Measurements from ENCODE around the gene PC. TPM values are rescaled to one million over a fixed set of nuclear protein-coding genes. Genes with fewer than 3 reads are reported as not detected.

Gene PC
- total and polyA plus RNA-seq, 9 donors: 4.2 to 27.5 (median 14.7) TPM

DNA sequence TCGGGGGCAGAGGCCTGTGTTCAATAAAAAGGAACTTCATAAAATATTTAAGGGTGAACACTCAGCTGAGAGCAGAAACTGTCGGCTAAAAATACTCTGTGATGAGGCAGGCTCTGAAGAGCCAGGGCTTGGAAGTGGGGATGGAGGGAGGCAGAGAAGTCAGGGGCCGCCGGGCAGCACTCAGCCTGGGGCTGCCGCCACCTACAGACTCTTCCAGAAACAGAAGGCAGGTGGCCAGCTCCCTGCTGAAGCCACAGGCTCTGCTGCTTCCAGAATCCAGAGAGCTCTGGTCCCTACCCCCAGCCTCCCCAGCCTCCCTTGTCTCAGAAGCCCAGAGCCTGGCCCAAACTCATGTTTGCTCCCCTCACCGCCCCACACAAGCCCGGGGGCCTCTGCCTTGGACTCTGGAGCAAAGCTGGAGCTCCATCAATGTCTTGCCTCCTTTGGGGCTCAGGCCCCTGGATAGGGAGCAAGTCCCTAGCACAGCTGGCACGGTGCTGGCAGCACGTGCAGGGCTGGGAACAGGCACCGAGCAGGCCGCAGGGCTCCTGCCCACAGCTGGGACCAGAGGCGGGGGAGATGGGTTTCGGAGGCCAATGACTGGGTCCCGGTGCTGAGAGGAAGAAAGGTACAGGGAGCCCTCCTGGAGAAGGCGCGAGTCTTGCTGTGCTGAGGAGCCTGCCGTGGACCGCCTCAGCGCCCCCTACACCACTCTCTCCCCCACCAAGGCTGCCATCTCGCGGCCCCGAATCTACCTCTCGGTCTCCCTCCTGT, 93.1 kb downstream of the PC start:
- DNase-seq: no peak
- WGBS, 3 donors: 85 to 88% (median 86%) methylated on average over 23 of the region's 23 CpGs
- Histone ChIP-seq H3K36me3 (no peaks in the 10 kb centered on the region), H3K27me3 (no peaks in the 10 kb centered on the region), H3K4me1 (ENCODE audit: insufficient read depth) (no peaks in the 10 kb centered on the region), H3K4me3 (no peak overlapping the region), H3K27ac (no peak overlapping the region), H3K9me3 (no peaks in the 10 kb centered on the region)
- TF ChIP-seq, protein P1, sequence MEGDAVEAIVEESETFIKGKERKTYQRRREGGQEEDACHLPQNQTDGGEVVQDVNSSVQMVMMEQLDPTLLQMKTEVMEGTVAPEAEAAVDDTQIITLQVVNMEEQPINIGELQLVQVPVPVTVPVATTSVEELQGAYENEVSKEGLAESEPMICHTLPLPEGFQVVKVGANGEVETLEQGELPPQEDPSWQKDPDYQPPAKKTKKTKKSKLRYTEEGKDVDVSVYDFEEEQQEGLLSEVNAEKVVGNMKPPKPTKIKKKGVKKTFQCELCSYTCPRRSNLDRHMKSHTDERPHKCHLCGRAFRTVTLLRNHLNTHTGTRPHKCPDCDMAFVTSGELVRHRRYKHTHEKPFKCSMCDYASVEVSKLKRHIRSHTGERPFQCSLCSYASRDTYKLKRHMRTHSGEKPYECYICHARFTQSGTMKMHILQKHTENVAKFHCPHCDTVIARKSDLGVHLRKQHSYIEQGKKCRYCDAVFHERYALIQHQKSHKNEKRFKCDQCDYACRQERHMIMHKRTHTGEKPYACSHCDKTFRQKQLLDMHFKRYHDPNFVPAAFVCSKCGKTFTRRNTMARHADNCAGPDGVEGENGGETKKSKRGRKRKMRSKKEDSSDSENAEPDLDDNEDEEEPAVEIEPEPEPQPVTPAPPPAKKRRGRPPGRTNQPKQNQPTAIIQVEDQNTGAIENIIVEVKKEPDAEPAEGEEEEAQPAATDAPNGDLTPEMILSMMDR (IDR thresholded peaks at IDR 0.05): no peak
- TF ChIP-seq EP300 (IDR thresholded peaks at IDR 0.05) (no peak), POLR2A (IDR thresholded peaks at IDR 0.05) (no peak)
- intact Hi-C loops (cut with DNase I): no loop called here

DNA sequence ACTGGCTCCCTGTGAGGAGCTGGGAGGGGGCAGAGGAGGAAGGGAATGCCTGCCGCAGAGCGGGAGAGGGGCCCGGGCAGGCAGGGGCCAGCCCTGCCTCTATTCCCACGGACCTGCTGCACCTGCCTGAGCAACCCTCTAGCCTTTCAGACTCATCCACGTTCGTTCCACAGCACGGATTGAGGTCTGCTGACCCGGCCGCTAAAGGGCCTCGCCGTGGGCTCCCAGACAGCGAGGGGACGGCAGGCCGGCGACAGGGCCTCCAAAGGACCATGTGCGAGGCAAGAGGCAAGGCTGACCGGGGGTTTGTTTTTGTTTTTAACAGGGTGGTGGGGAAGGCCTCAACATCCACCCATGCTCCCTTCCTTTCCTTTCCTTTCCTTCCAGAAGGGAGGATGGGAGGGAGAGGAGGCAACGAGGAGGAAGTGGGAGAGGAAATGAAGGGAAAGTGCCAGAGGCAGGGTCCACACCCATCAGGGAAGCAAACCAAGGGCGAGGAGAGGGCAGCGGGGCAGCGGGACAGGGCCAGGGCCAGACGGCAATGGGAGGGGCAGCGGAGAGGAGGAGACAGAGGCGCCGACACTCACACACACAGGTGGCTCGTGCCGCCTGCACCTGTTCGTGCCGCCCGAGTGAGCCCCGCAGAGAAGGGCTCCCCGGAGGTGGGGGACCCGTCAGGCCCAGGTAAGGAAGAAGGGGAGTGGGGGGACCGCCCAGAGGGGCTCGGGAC, 93.8 kb downstream of the PC start:
- Histone ChIP-seq H3K27ac (no peak overlapping the region), H3K9me3 (no peaks in the 10 kb centered on the region), H3K4me1 (ENCODE audit: insufficient read depth) (no peaks in the 10 kb centered on the region), H3K36me3 (no peaks in the 10 kb centered on the region), H3K4me3 (no peak overlapping the region), H3K27me3 (no peaks in the 10 kb centered on the region)
- TF ChIP-seq, protein P1 (IDR thresholded peaks at IDR 0.05): no peak
- TF ChIP-seq EP300 (IDR thresholded peaks at IDR 0.05): no peak
- no peak for TF ChIP-seq POLR2A (IDR thresholded peaks at IDR 0.05)
- DNase-seq: no peak
- intact Hi-C loops (cut with DNase I): no loop called here
- 77 to 83% (median 83%) methylated on average over 35 of the region's 35 CpGs for WGBS, 3 donors

GRCh38 chr11:66863428-66864125, 94.6 kb downstream of the PC start:
- no peak overlapping the region for H3K4me3 ChIP-seq
- intact Hi-C loops (cut with DNase I): no loop called here
- no peaks in the 10 kb centered on the region for H3K36me3 ChIP-seq
- no peak overlapping the region for H3K27ac ChIP-seq
- no peaks in the 10 kb centered on the region for H3K4me1 ChIP-seq (ENCODE audit: insufficient read depth)
- 79 to 85% (median 81%) methylated on average over 31 of the region's 31 CpGs for WGBS, 3 donors
- DNase-seq: no peak
- no peaks in the 10 kb centered on the region for H3K27me3 ChIP-seq
- TF ChIP-seq, protein P1 (IDR thresholded peaks at IDR 0.05): no peak
- TF ChIP-seq EP300 (IDR thresholded peaks at IDR 0.05) (no peak), POLR2A (IDR thresholded peaks at IDR 0.05) (no peak)
- no peaks in the 10 kb centered on the region for H3K9me3 ChIP-seq

DNA sequence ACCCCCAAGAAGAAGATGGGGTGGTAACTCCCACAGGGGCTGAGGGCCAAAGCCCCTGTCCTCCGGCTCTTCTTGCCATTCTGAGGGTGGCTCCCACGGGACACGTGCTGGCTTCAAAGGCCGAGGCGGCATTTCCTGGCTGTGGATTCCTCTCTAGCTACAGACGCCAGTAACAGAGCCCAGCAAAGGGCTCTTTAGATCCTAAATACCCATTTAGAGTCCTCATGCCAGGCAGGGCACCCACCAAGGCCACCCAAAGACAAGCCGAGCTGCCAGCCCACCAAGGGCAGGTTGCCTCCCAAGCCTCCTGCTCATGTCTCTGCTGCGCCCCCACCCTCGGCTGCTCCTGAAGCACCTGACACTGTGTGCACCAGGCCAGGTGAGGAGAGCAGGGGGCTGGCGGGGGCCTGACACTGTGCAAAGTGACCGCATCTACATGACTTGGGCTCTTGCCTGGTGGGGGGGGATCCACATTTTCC, 95.6 kb downstream of the PC start:
- no peak for DNase-seq
- no peaks in the 10 kb centered on the region for H3K27me3 ChIP-seq
- no peaks in the 10 kb centered on the region for H3K36me3 ChIP-seq
- no peaks in the 10 kb centered on the region for H3K9me3 ChIP-seq
- H3K4me1 ChIP-seq (ENCODE audit: insufficient read depth): no peaks in the 10 kb centered on the region
- WGBS, 3 donors: 92 to 96% (median 95%) methylated on average over 11 of the region's 11 CpGs
- TF ChIP-seq, protein P1 (IDR thresholded peaks at IDR 0.05): no peak
- TF ChIP-seq EP300 (IDR thresholded peaks at IDR 0.05) (no peak), POLR2A (IDR thresholded peaks at IDR 0.05) (no peak)
- no peak overlapping the region for H3K4me3 ChIP-seq
- H3K27ac ChIP-seq: no peak overlapping the region
- intact Hi-C loops (cut with DNase I): no loop called here

Data from ovary (tissue), 9 donors.